ENCODE measurements around the gene LY6G5B.
"Not testable (repeated sequence)": the region's sequence is repeated elsewhere in the genome, so short reads cannot be mapped to it uniquely, and the experiment has no call there.

Gene LY6G5B

GRCh38 chr6:31707701-31708100 is 37.9 kb downstream of the LY6G5B start:
- Histone ChIP-seq H3K4me3 (ENCODE audit: low read depth in 1 of 2, low read length in 2 of 2) (no peak overlapping the region), H3K4me1 (ENCODE audit: insufficient read depth, low read length) (peaks cover 10% of the 10 kb centered on the region), H3K27me3 (ENCODE audit: insufficient read depth, low read length, poor library complexity) (no peaks in the 10 kb centered on the region), H3K4me2 (ENCODE audit: insufficient read depth, low read length) (no peak overlapping the region), H3K79me2 (ENCODE audit: insufficient read depth, low read length) (peaks cover 3% of the 10 kb centered on the region), H3K36me3 (ENCODE audit: insufficient read depth, low read length) (no peaks in the 10 kb centered on the region), H3K27ac (ENCODE audit: low read length) (no peak overlapping the region), H2AFZ (ENCODE audit: low read depth, low read length) (no peak overlapping the region), H3K9me3 (ENCODE audit: insufficient read depth, low read length, severe bottlenecking) (no peaks in the 10 kb centered on the region), H4K20me1 (ENCODE audit: insufficient read depth, low read length) (no peaks in the 10 kb centered on the region), H3K9ac (ENCODE audit: low read depth, low read length) (no peak overlapping the region)
- TF ChIP-seq CTCF (IDR thresholded peaks at IDR 0.05; ENCODE audit: borderline replicate concordance, extremely low read depth, low read length, poor library complexity, severe bottlenecking) = no peak
- no peak for TF ChIP-seq EZH2 (IDR thresholded peaks at IDR 0.05; ENCODE audit: borderline replicate concordance, low read depth, low read length, severe bottlenecking)
- DNase-seq (no peak), ATAC-seq (ENCODE audit: insufficient read depth, low read depth) (no peak)

DNA sequence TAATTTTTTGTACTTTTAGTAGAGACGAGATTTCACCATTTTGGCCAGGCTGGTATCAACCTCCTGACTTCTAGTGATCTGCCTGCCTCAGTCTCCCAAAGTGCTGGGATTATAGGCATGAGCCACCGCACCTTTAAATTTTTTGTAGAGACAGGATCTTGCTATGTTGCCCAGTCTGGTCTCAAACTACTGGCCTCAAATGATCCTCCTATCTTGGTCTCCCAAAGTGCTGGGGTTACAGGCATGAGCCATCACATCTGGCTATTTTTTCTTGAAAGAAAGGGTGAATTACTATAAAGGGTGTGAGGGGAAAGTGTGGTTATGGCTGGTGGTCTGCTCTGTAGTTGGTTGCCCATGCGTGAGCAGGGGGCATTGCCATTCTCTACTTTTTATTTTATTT is 38.4 kb downstream of the LY6G5B start:
- Histone ChIP-seq H3K4me2 (ENCODE audit: insufficient read depth, low read length) (no peak overlapping the region), H3K27me3 (ENCODE audit: insufficient read depth, low read length, poor library complexity) (no peaks in the 10 kb centered on the region), H3K9ac (ENCODE audit: low read depth, low read length) (no peak overlapping the region), H2AFZ (ENCODE audit: low read depth, low read length) (no peak overlapping the region), H4K20me1 (ENCODE audit: insufficient read depth, low read length) (no peaks in the 10 kb centered on the region), H3K9me3 (ENCODE audit: insufficient read depth, low read length, severe bottlenecking) (no peaks in the 10 kb centered on the region), H3K4me3 (ENCODE audit: low read depth in 1 of 2, low read length in 2 of 2) (no peak overlapping the region), H3K27ac (ENCODE audit: low read length) (no peak overlapping the region), H3K4me1 (ENCODE audit: insufficient read depth, low read length) (peaks cover 10% of the 10 kb centered on the region), H3K79me2 (ENCODE audit: insufficient read depth, low read length) (no peaks in the 10 kb centered on the region), H3K36me3 (ENCODE audit: insufficient read depth, low read length) (no peaks in the 10 kb centered on the region)
- TF ChIP-seq CTCF (IDR thresholded peaks at IDR 0.05; ENCODE audit: borderline replicate concordance, extremely low read depth, low read length, poor library complexity, severe bottlenecking) (no peak), EZH2 (IDR thresholded peaks at IDR 0.05; ENCODE audit: borderline replicate concordance, low read depth, low read length, severe bottlenecking) (no peak)
- DNase-seq = no peak
- no peak for ATAC-seq (ENCODE audit: insufficient read depth, low read depth)

DNA sequence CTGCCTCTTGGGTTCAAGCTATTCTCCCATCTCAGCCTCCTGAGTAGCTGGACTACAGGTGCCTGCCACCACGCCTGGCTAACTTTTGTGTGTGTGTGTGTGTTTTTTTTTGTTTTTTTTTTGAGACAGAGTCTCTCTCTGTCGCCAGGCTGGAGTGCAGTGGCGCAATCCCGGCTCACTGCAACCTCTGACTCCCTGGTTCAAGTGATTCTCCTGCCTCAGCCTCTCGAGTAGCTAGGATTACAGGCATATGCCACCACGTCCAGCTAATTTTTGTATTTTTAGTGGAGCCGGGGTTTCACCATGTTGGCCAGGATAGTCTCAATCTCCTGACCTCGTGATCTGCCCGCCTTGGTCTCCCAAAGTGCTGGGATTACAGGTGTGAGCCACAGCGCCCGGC is 39.4 kb downstream of the LY6G5B start:
- H3K79me2 ChIP-seq (ENCODE audit: insufficient read depth, low read length); H3K4me3 ChIP-seq (ENCODE audit: low read depth in 1 of 2, low read length in 2 of 2); H3K4me2 ChIP-seq (ENCODE audit: insufficient read depth, low read length); H3K9ac ChIP-seq (ENCODE audit: low read depth, low read length); H4K20me1 ChIP-seq (ENCODE audit: insufficient read depth, low read length); DNase-seq; H3K27me3 ChIP-seq (ENCODE audit: insufficient read depth, low read length, poor library complexity); H2AFZ ChIP-seq (ENCODE audit: low read depth, low read length); H3K27ac ChIP-seq (ENCODE audit: low read length); ATAC-seq (ENCODE audit: insufficient read depth, low read depth); H3K4me1 ChIP-seq (ENCODE audit: insufficient read depth, low read length); H3K36me3 ChIP-seq (ENCODE audit: insufficient read depth, low read length); H3K9me3 ChIP-seq (ENCODE audit: insufficient read depth, low read length, severe bottlenecking): not testable (repeated sequence)

GRCh38 chr6:31710523-31711219 is 40.9 kb downstream of the LY6G5B start:
- Histone ChIP-seq H3K27me3 (ENCODE audit: insufficient read depth, low read length, poor library complexity) (no peaks in the 10 kb centered on the region), H3K4me2 (ENCODE audit: insufficient read depth, low read length) (no peak overlapping the region), H2AFZ (ENCODE audit: low read depth, low read length) (no peak overlapping the region), H3K4me3 (ENCODE audit: low read depth in 1 of 2, low read length in 2 of 2) (no peak overlapping the region), H3K4me1 (ENCODE audit: insufficient read depth, low read length) (no peaks in the 10 kb centered on the region), H3K27ac (ENCODE audit: low read length) (no peak overlapping the region), H3K9me3 (ENCODE audit: insufficient read depth, low read length, severe bottlenecking) (no peaks in the 10 kb centered on the region), H4K20me1 (ENCODE audit: insufficient read depth, low read length) (no peaks in the 10 kb centered on the region), H3K9ac (ENCODE audit: low read depth, low read length) (no peak overlapping the region), H3K79me2 (ENCODE audit: insufficient read depth, low read length) (no peaks in the 10 kb centered on the region), H3K36me3 (ENCODE audit: insufficient read depth, low read length) (no peaks in the 10 kb centered on the region)
- TF ChIP-seq EZH2 (IDR thresholded peaks at IDR 0.05; ENCODE audit: borderline replicate concordance, low read depth, low read length, severe bottlenecking) (no peak), CTCF (IDR thresholded peaks at IDR 0.05; ENCODE audit: borderline replicate concordance, extremely low read depth, low read length, poor library complexity, severe bottlenecking) (no peak)
- ATAC-seq (ENCODE audit: insufficient read depth, low read depth) = no peak
- DNase-seq = no peak

All from DND-41 (cell line).